ACC112 (cell line): Measurements from ENCODE around the gene GRHL1.
"Not testable (repeated sequence)": the region's sequence is repeated elsewhere in the genome, so short reads cannot be mapped to it uniquely, and the experiment has no call there.

ENCODE experiments used
- H2AFZ ChIP-seq: fragments of 200-600 bp; sonication (generic); one replicate; pipeline ENCODE4 v1.6.0; 2017; ENCODE audit warnings: antibody characterized with exemption, low read length; ENCODE audit not compliant: unreplicated experiment
- H3K27ac ChIP-seq: fragments of 200-600 bp; sonication (generic); 2 replicates; pipeline ENCODE4 v1.5.1; 2014; ENCODE audit warnings: low read depth, mild to moderate bottlenecking, antibody characterized with exemption, low read length, moderate library complexity
- H3K27me3 ChIP-seq: fragments of 200-600 bp; sonication (generic); 2 replicates; pipeline ENCODE4 v1.6.1; 2014; ENCODE audit warnings: mild to moderate bottlenecking, antibody characterized with exemption, low read length, moderate library complexity, mixed read lengths; ENCODE audit not compliant: insufficient read depth
- H3K36me3 ChIP-seq: fragments of 200-600 bp; sonication (generic); 2 replicates; pipeline ENCODE4 v1.6.1; 2016; ENCODE audit warnings: mild to moderate bottlenecking, antibody characterized with exemption, low read length, moderate library complexity, mixed read lengths; ENCODE audit not compliant: insufficient read depth
- H3K4me1 ChIP-seq: fragments of 200-600 bp; sonication (generic); one replicate; pipeline ENCODE4 v1.6.1; 2016; ENCODE audit warnings: low read length, mixed read lengths; ENCODE audit not compliant: insufficient read depth, unreplicated experiment, control insufficient read depth
- H3K4me3 ChIP-seq: fragments of 200-600 bp; sonication (generic); 2 replicates; pipeline ENCODE4 v1.5.1; 2014; ENCODE audit warnings: mild to moderate bottlenecking, low read depth, low read length
- H3K79me2 ChIP-seq: fragments of 200-600 bp; sonication (generic); one replicate; pipeline ENCODE4 v1.6.0; 2016; ENCODE audit warnings: low read length; ENCODE audit not compliant: control insufficient read depth, unreplicated experiment, insufficient read depth

Gene GRHL1

GRCh38 chr2:10027660-10028330, 76.3 kb downstream of the GRHL1 start:
- Histone ChIP-seq H2AFZ (no peak overlapping the region), H3K4me3 (no peak overlapping the region), H3K36me3 (no peaks in the 10 kb centered on the region), H3K79me2 (no peaks in the 10 kb centered on the region), H3K4me1 (peaks cover 3% of the 10 kb centered on the region), H3K27me3 (no peaks in the 10 kb centered on the region), H3K27ac (no peak overlapping the region)

GRCh38 chr2:10028407-10028987, 77.0 kb downstream of the GRHL1 start:
- no peak overlapping the region for H2AFZ ChIP-seq
- no peaks in the 10 kb centered on the region for H3K79me2 ChIP-seq
- H3K36me3 ChIP-seq = no peaks in the 10 kb centered on the region
- H3K4me3 ChIP-seq = no peak overlapping the region
- peaks cover 3% of the 10 kb centered on the region for H3K4me1 ChIP-seq
- no peak overlapping the region for H3K27ac ChIP-seq
- no peaks in the 10 kb centered on the region for H3K27me3 ChIP-seq

GRCh38 chr2:10028988-10029874, 77.7 kb downstream of the GRHL1 start:
- H2AFZ ChIP-seq = no peak overlapping the region
- peaks cover 3% of the 10 kb centered on the region for H3K4me1 ChIP-seq
- no peaks in the 10 kb centered on the region for H3K79me2 ChIP-seq
- no peaks in the 10 kb centered on the region for H3K36me3 ChIP-seq
- H3K4me3 ChIP-seq = no peak overlapping the region
- no peak overlapping the region for H3K27ac ChIP-seq
- no peaks in the 10 kb centered on the region for H3K27me3 ChIP-seq

- Histone ChIP-seq H3K79me2 (no peaks in the 10 kb centered on the region), H3K36me3 (no peaks in the 10 kb centered on the region), H3K27ac (no peak overlapping the region), H3K27me3 (no peaks in the 10 kb centered on the region), H2AFZ (no peak overlapping the region), H3K4me3 (no peak overlapping the region), H3K4me1 (peaks cover 3% of the 10 kb centered on the region)
These were observed 78.4 kb downstream of the GRHL1 start for GRCh38 chr2:10029875-10030223.

DNA sequence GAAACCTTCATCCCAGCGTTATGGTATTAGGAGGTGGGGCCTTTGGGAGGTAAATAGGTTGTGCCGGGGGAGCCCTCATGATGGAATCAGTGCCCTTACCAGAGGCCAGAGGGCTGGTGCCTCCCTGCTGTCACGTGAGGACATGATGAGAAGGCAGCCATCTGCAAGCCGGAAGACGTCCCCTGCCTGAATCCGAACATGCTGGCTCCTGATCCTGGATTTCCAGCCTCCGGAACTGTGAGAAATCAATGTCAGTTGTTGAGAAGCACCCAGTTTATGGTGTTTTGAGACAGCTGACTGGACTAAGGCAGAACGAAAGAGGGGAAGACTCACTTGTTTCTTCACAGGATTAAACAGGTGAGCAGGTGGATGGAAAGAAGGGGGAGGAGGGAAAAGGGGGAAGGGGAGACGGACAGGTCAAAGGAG, 78.8 kb downstream of the GRHL1 start:
- H3K27me3 ChIP-seq = no peaks in the 10 kb centered on the region
- H3K27ac ChIP-seq = no peak overlapping the region
- no peaks in the 10 kb centered on the region for H3K79me2 ChIP-seq
- peaks cover 3% of the 10 kb centered on the region for H3K4me1 ChIP-seq
- no peaks in the 10 kb centered on the region for H3K36me3 ChIP-seq
- no peak overlapping the region for H3K4me3 ChIP-seq
- H2AFZ ChIP-seq = no peak overlapping the region

DNA sequence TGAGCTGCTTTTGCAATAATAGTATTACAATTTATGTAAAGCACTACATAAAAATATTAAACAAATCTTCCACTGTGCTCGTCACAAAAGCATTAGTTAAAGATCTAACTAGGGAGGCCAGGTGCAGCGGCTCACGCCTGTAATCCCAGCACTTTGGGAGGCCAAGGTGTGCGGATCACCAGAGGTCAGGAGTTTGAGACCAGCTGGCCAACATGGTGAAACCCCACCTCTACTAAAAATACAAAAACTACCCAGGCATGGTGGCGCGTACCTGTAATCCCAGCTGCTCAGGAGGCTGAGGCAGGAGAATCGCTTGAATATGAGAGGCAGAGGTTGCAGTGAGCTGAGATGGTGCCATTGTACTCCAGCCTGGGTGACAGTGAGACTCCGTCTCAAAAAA, 79.3 kb downstream of the GRHL1 start:
- not testable (repeated sequence) for H3K4me1 ChIP-seq, H3K4me3 ChIP-seq, H2AFZ ChIP-seq, H3K27me3 ChIP-seq, H3K36me3 ChIP-seq, H3K79me2 ChIP-seq, H3K27ac ChIP-seq

DNA sequence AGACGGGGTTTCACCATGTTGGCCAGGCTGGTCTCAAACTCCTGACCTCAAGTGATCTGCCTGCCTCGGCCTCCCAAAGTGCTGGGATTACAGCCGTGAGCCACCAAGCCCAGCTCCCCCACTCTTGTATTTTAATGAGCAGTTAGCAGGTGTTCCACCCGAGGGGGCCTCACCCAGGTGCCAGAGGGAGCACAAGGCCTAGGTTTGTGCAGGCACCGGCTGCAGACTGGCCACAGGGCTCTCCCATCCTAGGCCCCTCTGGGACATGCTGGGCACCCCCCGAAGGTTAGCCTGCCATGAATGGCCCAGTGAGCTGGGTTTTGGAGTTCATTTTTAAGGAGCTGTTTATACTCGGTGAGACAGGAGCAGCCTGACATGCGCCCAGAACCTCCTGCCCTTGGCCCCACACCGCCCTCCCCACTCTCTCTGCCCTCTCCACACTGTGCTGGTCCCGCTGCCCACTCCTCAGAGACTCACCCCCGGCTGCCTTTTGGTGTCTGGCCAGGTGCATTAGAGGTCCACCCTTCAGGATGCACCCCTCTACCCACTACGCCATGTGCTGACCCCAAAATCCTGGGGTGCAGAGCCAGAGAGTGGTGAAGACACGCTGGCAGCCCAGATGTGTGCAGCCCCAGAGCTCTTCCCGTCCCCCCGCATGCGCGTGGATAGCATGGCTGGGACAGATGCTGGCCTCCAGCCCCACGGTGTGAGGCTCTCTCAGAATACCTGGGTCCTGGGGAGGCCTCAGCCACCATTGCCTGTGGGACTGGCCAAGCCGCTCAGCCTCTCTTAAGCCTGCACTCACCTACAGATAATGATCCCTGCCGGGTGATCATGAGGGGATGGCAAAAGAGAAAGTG, 80.6 kb downstream of the GRHL1 start:
- no peaks in the 10 kb centered on the region for H3K27me3 ChIP-seq
- H3K79me2 ChIP-seq = no peaks in the 10 kb centered on the region
- peaks cover 17% of the 10 kb centered on the region for H3K4me1 ChIP-seq
- no peaks in the 10 kb centered on the region for H3K36me3 ChIP-seq
- no peak overlapping the region for H2AFZ ChIP-seq
- no peak overlapping the region for H3K27ac ChIP-seq
- H3K4me3 ChIP-seq = no peak overlapping the region

DNA sequence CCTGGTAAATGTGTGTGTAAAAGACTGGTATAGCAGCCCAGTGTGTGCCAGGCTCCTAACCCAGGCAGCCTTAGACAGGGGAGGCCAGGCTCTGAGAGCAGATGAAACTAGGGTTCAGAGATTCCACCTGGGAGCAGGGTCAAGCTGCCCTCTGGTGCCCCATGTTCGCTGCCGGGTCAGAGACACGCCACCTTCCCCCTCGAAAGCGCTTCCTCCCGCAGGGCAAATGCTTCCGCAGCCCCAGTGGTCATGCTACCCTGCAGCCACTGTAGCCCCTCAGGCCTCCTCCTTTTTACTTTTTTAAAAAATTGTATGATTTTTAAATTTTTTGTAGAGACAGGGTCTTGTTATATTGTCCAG, 81.2 kb downstream of the GRHL1 start:
- H3K79me2 ChIP-seq = no peaks in the 10 kb centered on the region
- H3K27me3 ChIP-seq = no peaks in the 10 kb centered on the region
- no peak overlapping the region for H2AFZ ChIP-seq
- no peak overlapping the region for H3K4me3 ChIP-seq
- no peak overlapping the region for H3K27ac ChIP-seq
- no peaks in the 10 kb centered on the region for H3K36me3 ChIP-seq
- H3K4me1 ChIP-seq = peaks cover 23% of the 10 kb centered on the region

DNA sequence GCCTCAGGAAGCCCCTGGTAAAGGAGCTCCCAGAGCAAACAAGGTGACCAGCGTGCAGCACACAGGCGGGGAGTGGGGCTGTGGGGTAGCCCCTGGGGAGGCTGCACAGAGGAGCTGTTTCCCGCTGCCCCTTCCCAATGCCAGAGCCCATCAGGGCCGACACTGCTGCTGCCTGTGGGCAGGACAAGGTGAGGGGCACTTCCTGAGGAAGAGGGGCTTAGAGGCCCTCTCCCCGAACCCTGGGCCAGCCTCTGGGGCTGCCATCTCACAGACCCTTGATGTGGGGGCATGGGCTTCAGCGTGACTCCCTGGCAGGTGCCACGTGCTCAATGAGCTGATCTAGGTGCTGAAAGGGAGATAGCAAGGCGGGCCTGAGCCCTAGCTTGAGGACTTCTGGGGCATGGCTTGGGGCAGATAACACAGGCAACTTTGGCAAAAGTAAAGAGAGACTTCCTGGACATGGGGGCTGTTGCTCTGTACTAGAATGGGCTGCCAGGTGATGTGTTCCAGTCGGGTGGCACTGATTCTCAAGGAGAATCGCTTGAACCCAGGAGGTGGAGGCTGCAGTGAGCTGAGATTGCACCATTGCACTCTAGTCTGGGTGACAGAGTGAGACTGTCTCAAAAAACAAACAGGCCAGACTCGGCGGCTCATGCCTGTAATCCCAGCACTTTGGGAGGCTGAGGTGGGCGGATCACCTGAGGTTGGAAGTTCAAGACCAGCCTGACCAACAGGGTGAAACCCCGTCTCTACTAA, 81.9 kb downstream of the GRHL1 start:
- H3K79me2 ChIP-seq = no peaks in the 10 kb centered on the region
- no peaks in the 10 kb centered on the region for H3K36me3 ChIP-seq
- no peaks in the 10 kb centered on the region for H3K27me3 ChIP-seq
- no peak overlapping the region for H3K4me3 ChIP-seq
- peaks cover 29% of the 10 kb centered on the region for H3K4me1 ChIP-seq
- H2AFZ ChIP-seq = no peak overlapping the region
- no peak overlapping the region for H3K27ac ChIP-seq
